A549 (cell line): Measurements from ENCODE around the gene HNRNPUL1.

Experiments used
- BHLHE40 ChIP-seq: IDR thresholded peaks from 2 replicates; pipeline ENCODE4 v1.6.1; 2012; ENCODE audit warnings: low read depth, low read length, inconsistent platforms
- CBX8 ChIP-seq: fragments of 200-600 bp; sonication (generic); IDR thresholded peaks from 2 replicates; pipeline ENCODE4 v1.6.1; 2016
- CTCF ChIP-seq: fragments of >200 bp; sonication (Bioruptor Twin); formaldehyde crosslinking; IDR thresholded peaks from 3 replicates; pipeline ENCODE4 v1.5.1; 2016
- EP300 ChIP-seq, 2 experiments: fragments of >200 bp; sonication (Bioruptor Twin); formaldehyde crosslinking; IDR thresholded peaks; 2 replicates in 1 of 2; 3 replicates in 1 of 2; pipeline ENCODE4 v1.6.1; 2016 to 2017
- HDAC2 ChIP-seq: fragments of 200-600 bp; sonication (generic); IDR thresholded peaks from 2 replicates; pipeline ENCODE4 v1.6.1; 2016
- NR3C1 ChIP-seq: fragments of >200 bp; sonication (Bioruptor Twin); formaldehyde crosslinking; IDR thresholded peaks from 3 replicates; pipeline ENCODE4 v1.6.1; 2017
- POLR2A ChIP-seq: IDR thresholded peaks from 2 replicates; pipeline ENCODE4 v1.6.1; 2012; ENCODE audit warnings: mild to moderate bottlenecking, low read length
- REST ChIP-seq: fragments of 200-600 bp; sonication (generic); IDR thresholded peaks from 2 replicates; pipeline ENCODE4 v1.6.1; 2016; ENCODE audit warnings: antibody characterized with exemption, mild to moderate bottlenecking, moderate library complexity
- RNF2 ChIP-seq: fragments of 200-600 bp; sonication (generic); IDR thresholded peaks from 2 replicates; pipeline ENCODE4 v1.6.1; 2016; ENCODE audit warnings: low read depth, mild to moderate bottlenecking, antibody characterized with exemption, moderate library complexity, borderline replicate concordance
- ZSCAN20 ChIP-seq: fragments of 250-450 bp; sonication (Bioruptor Pico); IDR thresholded peaks from 2 replicates; pipeline ENCODE4 v1.8.0; 2022; ENCODE audit warnings: mild to moderate bottlenecking, moderate library complexity

- TF ChIP-seq BHLHE40 (no peak), EP300 (IDR thresholded peaks at IDR 0.05) (no peak), HDAC2 (no peak), POLR2A (no peak), CTCF (no peak), CBX8 (no peak), RNF2 (no peak), ZSCAN20 (no peak), REST (no peak), NR3C1 (no peak)
Measured at GRCh38 chr19:41297628-41298347, 33.6 kb downstream of the HNRNPUL1 start.
